ENCODE data around the gene LIPA.

DNA sequence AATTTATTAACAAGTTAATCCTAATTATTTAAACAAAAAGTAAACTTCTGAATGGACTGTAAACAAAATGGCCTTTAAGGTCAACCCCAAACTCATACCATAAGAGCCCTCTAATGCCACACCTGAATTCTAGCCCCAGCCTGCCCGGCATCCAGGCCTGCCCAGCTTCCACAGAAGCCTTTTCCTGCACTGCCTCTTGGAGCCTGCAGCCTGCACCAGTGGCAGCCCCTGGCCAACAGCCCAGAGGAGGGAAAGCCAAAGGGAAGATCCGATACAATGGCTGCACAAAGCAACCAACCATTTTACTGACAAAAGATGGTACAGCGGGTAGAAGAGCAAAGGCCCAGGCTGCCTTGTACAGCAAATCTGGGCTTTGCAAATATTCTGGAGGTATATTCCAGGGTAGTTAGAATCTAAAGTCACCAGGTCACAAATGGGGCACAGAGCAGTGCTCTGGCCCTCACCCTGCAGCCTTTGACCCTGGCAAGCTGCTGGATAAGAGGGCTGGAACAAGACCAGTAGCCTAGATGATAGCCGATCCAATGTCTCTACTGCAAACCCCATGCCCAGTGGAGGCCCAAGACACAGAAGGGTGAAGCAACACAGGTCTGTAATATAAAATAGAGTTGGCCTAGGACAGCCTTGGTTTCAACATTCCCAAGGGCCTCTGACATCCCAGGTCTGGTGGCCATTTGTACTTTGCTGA lies 31.9 kb downstream of the LIPA start:
- TF ChIP-seq GATA2 (IDR thresholded peaks at IDR 0.05; ENCODE audit: low read depth, low read length) (no peak), GATA3 (IDR thresholded peaks at IDR 0.05; ENCODE audit: low read depth, low read length) (no peak)

Measured in SH-SY5Y (cell line).